Measurements from ENCODE around the gene RMRP. TPM values are rescaled to one million over a fixed set of nuclear protein-coding genes. Genes with fewer than 3 reads are reported as not detected.

RMRP gene
- total RNA-seq, 4 donors from 2014 or later = 759 to 4,621 (median 3,503) TPM

- Histone ChIP-seq H3K9me3 (no peaks in the 10 kb centered on the region), H3K36me3 (no peaks in the 10 kb centered on the region), H3K27me3 (peaks cover 0 to 25% (median 3%) of the 10 kb centered on the region in 4 donors), H3K4me1 (peaks cover 11 to 27% (median 15%) of the 10 kb centered on the region in 3 donors), H3K27ac (peak overlapping the region in 1 of 4 donors; percentile 21), H3K4me3 (peak overlapping the region; percentile 35 to 70 (median 48))
- intact Hi-C loops (cut with DNase I) = no loop called here
- no peak for DNase-seq
- no peak for TF ChIP-seq CTCF (IDR thresholded peaks at IDR 0.05)
- TF ChIP-seq POLR2A (IDR thresholded peaks at IDR 0.05) = no peak
- WGBS, 2 donors = 32 to 61% methylated on average over 6 to 13 of the region's 51 CpGs
Observed at GRCh38 chr9:35675732-35676392, 18.0 kb upstream of the RMRP start.

DNA sequence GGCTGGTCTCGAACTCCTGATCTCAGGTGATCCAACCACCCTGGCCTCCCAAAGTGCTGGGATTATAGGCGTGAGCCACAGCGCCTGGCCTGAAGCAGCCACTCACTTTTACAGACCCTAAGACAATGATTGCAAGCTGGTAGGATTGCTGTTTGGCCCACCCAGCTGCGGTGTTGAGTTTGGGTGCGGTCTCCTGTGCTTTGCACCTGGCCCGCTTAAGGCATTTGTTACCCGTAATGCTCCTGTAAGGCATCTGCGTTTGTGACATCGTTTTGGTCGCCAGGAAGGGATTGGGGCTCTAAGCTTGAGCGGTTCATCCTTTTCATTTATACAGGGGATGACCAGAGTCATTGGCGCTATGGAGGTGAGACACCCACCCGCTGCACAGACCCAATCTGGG lies 17.4 kb upstream of the RMRP start:
- intact Hi-C loops (cut with DNase I) = no loop called here
- Histone ChIP-seq H3K4me1 (peaks cover 11 to 27% (median 15%) of the 10 kb centered on the region in 3 donors), H3K27me3 (peaks cover 0 to 25% (median 3%) of the 10 kb centered on the region in 4 donors), H3K9me3 (no peaks in the 10 kb centered on the region), H3K27ac (no peak overlapping the region), H3K36me3 (no peaks in the 10 kb centered on the region), H3K4me3 (peak overlapping the region; percentile 35 to 70 (median 48))
- WGBS, 2 donors = 61 to 66% methylated on average over 5 to 6 of the region's 13 CpGs
- no peak for DNase-seq
- TF ChIP-seq POLR2A (IDR thresholded peaks at IDR 0.05) (no peak), CTCF (IDR thresholded peaks at IDR 0.05) (no peak)

DNA sequence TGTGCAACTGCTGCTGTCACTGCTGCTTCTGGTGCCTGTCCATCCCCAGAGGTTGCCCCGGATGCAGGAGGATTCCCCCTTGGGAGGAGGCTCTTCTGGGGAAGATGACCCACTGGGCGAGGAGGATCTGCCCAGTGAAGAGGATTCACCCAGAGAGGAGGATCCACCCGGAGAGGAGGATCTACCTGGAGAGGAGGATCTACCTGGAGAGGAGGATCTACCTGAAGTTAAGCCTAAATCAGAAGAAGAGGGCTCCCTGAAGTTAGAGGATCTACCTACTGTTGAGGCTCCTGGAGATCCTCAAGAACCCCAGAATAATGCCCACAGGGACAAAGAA lies 16.2 kb upstream of the RMRP start:
- no peak overlapping the region for H3K4me3 ChIP-seq
- no peaks in the 10 kb centered on the region for H3K9me3 ChIP-seq
- no peak overlapping the region for H3K27ac ChIP-seq
- 22% methylated on average over 1 of the region's 3 CpGs; no CpG with 5 or more reads in 1 of the 2 donors for WGBS, 2 donors
- peaks cover 11 to 27% (median 15%) of the 10 kb centered on the region in 3 donors for H3K4me1 ChIP-seq
- intact Hi-C loops (cut with DNase I) = no loop called here
- TF ChIP-seq CTCF (IDR thresholded peaks at IDR 0.05) (no peak), POLR2A (IDR thresholded peaks at IDR 0.05) (no peak)
- H3K27me3 ChIP-seq = peaks cover 0 to 25% (median 3%) of the 10 kb centered on the region in 4 donors
- no peaks in the 10 kb centered on the region for H3K36me3 ChIP-seq
- DNase-seq = no peak

GRCh38 chr9:35673132-35674024 lies 15.6 kb upstream of the RMRP start, which contains the start of gene CA9:
TSS of gene CA9 (plus strand) at chr9:35673928. CDS start at chr9:35673960, 32 bp downstream.
- Histone ChIP-seq H3K27me3 (peaks cover 0 to 25% (median 3%) of the 10 kb centered on the region in 4 donors), H3K9me3 (no peaks in the 10 kb centered on the region), H3K27ac (no peak within 1 kb of the TSS), H3K4me3 (no peak within 1 kb of the TSS), H3K36me3 (no peaks in the 10 kb centered on the region), H3K4me1 (peaks cover 11 to 27% (median 15%) of the 10 kb centered on the region in 3 donors)
- 18 to 53% methylated on average over 5 to 6 of the region's 10 CpGs for WGBS, 2 donors
- DNase-seq = no peak
- intact Hi-C loops (cut with DNase I) = no loop called here
- TF ChIP-seq POLR2A (IDR thresholded peaks at IDR 0.05) (no peak), CTCF (IDR thresholded peaks at IDR 0.05) (no peak)

Measured in esophagus squamous epithelium (tissue), 5 donors.